Measurements from ENCODE around the gene SCYGR5.

GRCh38 chr2:227655454-227655853 is 11.2 kb upstream of the SCYGR5 start:
- TF ChIP-seq EZH2 (IDR thresholded peaks at IDR 0.05; ENCODE audit: low read length) = no peak
- no peak for TF ChIP-seq CTCF (optimal IDR thresholded peaks at IDR 0.05 in 1 of 3, IDR thresholded peaks at IDR 0.05 in 1 of 3, conservative IDR thresholded peaks at IDR 0.05 in 1 of 3; ENCODE audit: extremely low read depth in 1 of 3, insufficient read depth in 2 of 3, low read length in 3 of 3)
